Peyer's patch (tissue), 4 donors: ENCODE measurements around the gene WASF3. TPM values are rescaled to one million over a fixed set of nuclear protein-coding genes. Genes with fewer than 3 reads are reported as not detected.

Experiments
- DNase-seq, 3 donors: peaks; one replicate each; pipeline ENCODE4 v3.0.0-alpha.2; 2017 to 2019
- H3K27ac ChIP-seq, 4 donors: fragments of 200-600 bp; sonication (generic); one replicate each; pipeline ENCODE4 v1.5.1; 2016 to 2019
- H3K27me3 ChIP-seq, 2 donors: fragments of 200-600 bp; sonication (generic); one replicate each; pipeline ENCODE4 v1.5.1; 2019
- H3K36me3 ChIP-seq, 3 donors: fragments of 200-600 bp; sonication (generic); one replicate each; pipeline ENCODE4 v1.5.1; 2016 to 2019
- H3K4me1 ChIP-seq, 4 donors: fragments of 200-600 bp; sonication (generic); one replicate each; pipeline ENCODE4 v1.5.1; 2016 to 2019
- H3K4me3 ChIP-seq, 4 donors: fragments of 200-600 bp; sonication (generic); 1 replicate in 3 of 4; 2 replicates in 1 of 4; pipeline ENCODE4 v1.5.1; 2016 to 2019; ENCODE audit warnings: mild to moderate bottlenecking in 1 of 4
- H3K9me3 ChIP-seq, 4 donors: fragments of 200-600 bp; sonication (generic); one replicate each; pipeline ENCODE4 v1.5.1; 2016 to 2019; ENCODE audit warnings: mild to moderate bottlenecking in 1 of 4
- POLR2A ChIP-seq, 2 donors: fragments of 450-650 bp; IDR thresholded peaks; one replicate each; pipeline ENCODE4 v1.5.1; 2017; ENCODE audit warnings: antibody characterized with exemption in 2 of 2, mild to moderate bottlenecking in 2 of 2, moderate library complexity in 2 of 2
- total RNA-seq, 4 donors: library from RNA; depleted of rRNA; stranded (reverse); fragments of >200 nt; gene quantifications; one replicate each; pipeline ENCODE4 v1.1.0, GENCODE V29; 2016
- TF ChIP-seq, protein P1 (sequence below), 6 experiments: fragments of 450-650 bp in 4 of 6; fragments of 200-600 bp in 2 of 6; sonication (generic) in 1 of 6; IDR thresholded peaks; one replicate each; pipeline ENCODE4 v1.5.1; 2017 to 2019; ENCODE audit warnings: antibody characterized with exemption in 6 of 6, mild to moderate bottlenecking in 3 of 6, moderate library complexity in 1 of 6

The WASF3 gene
- total RNA-seq, 4 donors from 2014 or later, result 1.1 to 23.9 (median 2.7) TPM

DNA sequence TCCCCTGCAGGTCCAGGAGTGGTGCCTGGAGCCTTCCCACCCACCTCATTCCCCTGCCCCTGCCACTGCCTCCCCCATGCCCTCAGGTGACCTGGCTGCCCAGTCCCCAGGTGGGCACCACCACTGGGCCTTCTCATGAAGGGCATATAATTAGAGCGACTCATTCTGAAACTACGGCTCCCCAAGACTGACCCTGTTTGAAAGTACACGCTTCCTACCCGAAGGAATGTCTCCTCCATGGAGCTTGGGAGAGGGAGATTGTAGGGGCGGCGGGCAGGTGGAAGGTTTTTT lies 150.5 kb downstream of the WASF3 start:
- Histone ChIP-seq H3K27me3 (no peaks in the 10 kb centered on the region), H3K4me1 (no peaks in the 10 kb centered on the region), H3K4me3 (no peak overlapping the region), H3K36me3 (no peaks in the 10 kb centered on the region), H3K9me3 (peaks cover 0 to 6% (median 0%) of the 10 kb centered on the region in 4 donors), H3K27ac (no peak overlapping the region)
- TF ChIP-seq, protein P1, sequence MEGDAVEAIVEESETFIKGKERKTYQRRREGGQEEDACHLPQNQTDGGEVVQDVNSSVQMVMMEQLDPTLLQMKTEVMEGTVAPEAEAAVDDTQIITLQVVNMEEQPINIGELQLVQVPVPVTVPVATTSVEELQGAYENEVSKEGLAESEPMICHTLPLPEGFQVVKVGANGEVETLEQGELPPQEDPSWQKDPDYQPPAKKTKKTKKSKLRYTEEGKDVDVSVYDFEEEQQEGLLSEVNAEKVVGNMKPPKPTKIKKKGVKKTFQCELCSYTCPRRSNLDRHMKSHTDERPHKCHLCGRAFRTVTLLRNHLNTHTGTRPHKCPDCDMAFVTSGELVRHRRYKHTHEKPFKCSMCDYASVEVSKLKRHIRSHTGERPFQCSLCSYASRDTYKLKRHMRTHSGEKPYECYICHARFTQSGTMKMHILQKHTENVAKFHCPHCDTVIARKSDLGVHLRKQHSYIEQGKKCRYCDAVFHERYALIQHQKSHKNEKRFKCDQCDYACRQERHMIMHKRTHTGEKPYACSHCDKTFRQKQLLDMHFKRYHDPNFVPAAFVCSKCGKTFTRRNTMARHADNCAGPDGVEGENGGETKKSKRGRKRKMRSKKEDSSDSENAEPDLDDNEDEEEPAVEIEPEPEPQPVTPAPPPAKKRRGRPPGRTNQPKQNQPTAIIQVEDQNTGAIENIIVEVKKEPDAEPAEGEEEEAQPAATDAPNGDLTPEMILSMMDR (IDR thresholded peaks at IDR 0.05), result no peak
- no peak for TF ChIP-seq POLR2A (IDR thresholded peaks at IDR 0.05)
- DNase-seq, result no peak

DNA sequence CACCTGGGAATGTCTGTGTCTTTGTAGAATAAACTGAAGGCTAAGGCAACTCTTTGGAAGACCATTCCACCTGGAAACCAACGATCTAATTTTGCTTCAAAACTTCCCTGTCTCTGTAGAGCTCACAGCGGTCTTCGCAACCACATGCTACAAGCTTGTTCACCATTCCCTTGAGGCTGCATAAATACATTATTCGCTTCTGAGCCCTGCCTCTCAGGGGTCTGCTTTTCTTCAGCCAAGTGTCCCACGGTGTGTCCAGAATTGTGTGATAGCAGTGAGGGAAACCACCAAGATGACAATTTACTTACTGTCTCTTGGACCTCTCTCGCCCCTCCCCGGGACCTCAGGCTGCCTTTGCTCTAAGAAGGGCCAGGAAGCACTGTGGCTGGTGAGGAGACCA lies 152.0 kb downstream of the WASF3 start:
- Histone ChIP-seq H3K4me3 (no peak overlapping the region), H3K27me3 (no peaks in the 10 kb centered on the region), H3K36me3 (no peaks in the 10 kb centered on the region), H3K27ac (no peak overlapping the region), H3K4me1 (no peaks in the 10 kb centered on the region), H3K9me3 (peaks cover 0 to 6% (median 0%) of the 10 kb centered on the region in 4 donors)
- DNase-seq, result no peak
- no peak for TF ChIP-seq POLR2A (IDR thresholded peaks at IDR 0.05)
- TF ChIP-seq, protein P1 (IDR thresholded peaks at IDR 0.05), result no peak

DNA sequence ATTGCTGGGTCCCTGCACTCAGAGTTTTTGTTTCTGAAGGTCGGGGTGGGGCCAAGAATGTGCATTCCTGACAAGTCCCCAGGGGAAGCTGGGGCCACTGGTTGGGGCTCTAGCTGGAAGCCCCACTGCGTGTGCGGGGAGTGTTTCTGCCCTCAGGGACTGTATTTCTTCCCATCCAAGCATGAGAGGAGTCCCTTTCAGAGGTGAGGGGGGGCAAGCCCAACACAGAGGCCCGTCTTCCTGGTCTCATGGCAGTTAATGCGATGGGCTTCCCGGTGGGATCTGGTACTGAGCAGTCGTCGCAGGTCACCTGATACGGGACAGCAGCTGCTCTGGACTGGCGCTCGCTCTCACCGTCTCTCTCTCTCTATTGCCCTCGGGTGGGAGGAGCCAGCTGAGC lies 152.7 kb downstream of the WASF3 start:
- Histone ChIP-seq H3K9me3 (peaks cover 0 to 6% (median 0%) of the 10 kb centered on the region in 4 donors), H3K4me1 (no peaks in the 10 kb centered on the region), H3K36me3 (no peaks in the 10 kb centered on the region), H3K27ac (no peak overlapping the region), H3K27me3 (no peaks in the 10 kb centered on the region), H3K4me3 (no peak overlapping the region)
- TF ChIP-seq POLR2A (IDR thresholded peaks at IDR 0.05), result no peak
- TF ChIP-seq, protein P1 (IDR thresholded peaks at IDR 0.05), result no peak
- DNase-seq, result no peak

DNA sequence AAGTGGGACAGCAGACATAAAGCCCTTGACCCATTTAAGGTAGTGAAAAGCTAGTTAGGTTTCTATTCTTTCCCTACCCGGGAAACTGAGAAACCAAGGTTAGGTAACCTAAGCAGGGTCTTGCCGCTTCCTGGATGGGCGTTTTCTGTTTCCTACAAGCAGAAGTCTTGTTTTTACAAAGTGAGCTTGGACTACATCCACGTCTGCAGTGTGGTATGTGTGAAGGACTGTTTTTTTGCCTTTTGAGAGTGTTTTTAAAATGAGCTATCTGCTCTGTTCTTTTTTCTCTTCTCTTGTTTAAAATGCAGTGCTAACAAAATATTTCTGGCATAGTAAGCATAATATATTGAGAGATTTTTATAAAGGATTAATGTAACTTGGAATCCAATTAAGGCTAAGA lies 153.7 kb downstream of the WASF3 start:
- TF ChIP-seq, protein P1 (IDR thresholded peaks at IDR 0.05), result no peak
- TF ChIP-seq POLR2A (IDR thresholded peaks at IDR 0.05), result no peak
- H3K9me3 ChIP-seq, result peaks cover 0 to 6% (median 0%) of the 10 kb centered on the region in 4 donors

DNA sequence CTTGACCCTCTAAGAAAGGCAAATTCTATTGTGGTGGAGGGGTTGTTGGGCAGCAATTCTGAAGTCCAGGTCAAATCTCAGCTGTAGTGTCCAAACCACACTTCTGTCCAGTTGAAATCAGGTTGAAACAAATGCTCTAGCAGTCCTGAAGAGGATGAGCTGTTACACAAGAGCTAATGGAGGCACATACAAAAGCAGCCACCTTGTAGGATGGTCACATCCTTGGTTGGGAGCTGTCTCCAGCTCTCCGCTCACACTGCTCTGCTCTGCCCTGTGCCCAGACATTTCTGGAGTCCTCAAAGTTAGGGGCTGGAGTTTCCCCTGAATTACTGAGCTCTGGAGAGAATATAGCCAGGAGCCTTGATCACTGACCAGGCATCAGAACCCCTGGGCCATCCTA lies 155.9 kb downstream of the WASF3 start:
- Histone ChIP-seq H3K9me3 (peaks cover 0 to 6% (median 0%) of the 10 kb centered on the region in 4 donors), H3K4me3 (no peak overlapping the region), H3K27me3 (no peaks in the 10 kb centered on the region), H3K36me3 (no peaks in the 10 kb centered on the region), H3K4me1 (no peaks in the 10 kb centered on the region), H3K27ac (no peak overlapping the region)
- no peak for DNase-seq
- no peak for TF ChIP-seq POLR2A (IDR thresholded peaks at IDR 0.05)

More for the DNA sequence above, 153.7 kb downstream of the WASF3 start:
- Histone ChIP-seq H3K27ac (no peak overlapping the region), H3K36me3 (no peaks in the 10 kb centered on the region), H3K4me3 (no peak overlapping the region), H3K4me1 (no peaks in the 10 kb centered on the region), H3K27me3 (no peaks in the 10 kb centered on the region)
- DNase-seq, result no peak

DNA sequence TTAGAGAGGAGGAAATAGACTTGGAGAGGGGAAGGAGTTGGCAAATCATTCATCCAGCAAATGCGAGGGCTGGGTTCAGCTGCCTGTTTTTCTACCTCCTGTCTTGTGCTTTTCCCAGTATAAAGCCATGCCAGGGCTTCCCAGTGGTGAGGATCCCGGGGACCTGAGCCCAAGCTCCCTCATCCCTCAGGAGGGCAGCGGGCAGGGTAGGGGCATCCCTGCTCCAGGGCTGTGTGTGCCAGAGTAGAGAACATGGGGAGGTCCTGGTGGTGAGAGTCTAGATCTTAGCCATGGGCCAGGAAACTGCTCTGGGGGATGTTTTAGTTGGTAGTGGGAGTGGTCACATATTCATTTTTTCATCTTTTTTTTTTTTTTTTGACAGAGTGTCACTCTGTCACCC lies 159.5 kb downstream of the WASF3 start:
- Histone ChIP-seq H3K27me3 (no peaks in the 10 kb centered on the region), H3K36me3 (no peaks in the 10 kb centered on the region), H3K9me3 (peaks cover 0 to 4% (median 0%) of the 10 kb centered on the region in 4 donors), H3K27ac (no peak overlapping the region), H3K4me3 (no peak overlapping the region), H3K4me1 (no peaks in the 10 kb centered on the region)
- no peak for DNase-seq
- no peak for TF ChIP-seq POLR2A (IDR thresholded peaks at IDR 0.05)
- TF ChIP-seq, protein P1 (IDR thresholded peaks at IDR 0.05), result no peak
